DMS 273 (cell line): Measurements from ENCODE around the gene CHRNB4.

ENCODE experiments used
- DNase-seq: peaks from one replicate; lab custom pipeline; 2025; ENCODE audit not compliant: unreplicated experiment; lab: John Stamatoyannopoulos, UW

The CHRNB4 gene

GRCh38 chr15:78634210-78635145, 6.5 kb downstream of the CHRNB4 start:
- peak; percentile 13 for DNase-seq

GRCh38 chr15:78633348-78633747, 7.7 kb downstream of the CHRNB4 start:
- no peak for DNase-seq

GRCh38 chr15:78630886-78631633, 9.9 kb downstream of the CHRNB4 start:
- no peak for DNase-seq

- DNase-seq = no peak
Observed at GRCh38 chr15:78629716-78630065, 11.3 kb downstream of the CHRNB4 start.

- no peak for DNase-seq
Observed at GRCh38 chr15:78629031-78629715, 11.8 kb downstream of the CHRNB4 start.

GRCh38 chr15:78628227-78628626, 12.8 kb downstream of the CHRNB4 start:
- no peak for DNase-seq

GRCh38 chr15:78627348-78627747, 13.7 kb downstream of the CHRNB4 start:
- no peak for DNase-seq

- no peak for DNase-seq
Observed at GRCh38 chr15:78626381-78626995, 14.5 kb downstream of the CHRNB4 start.

DNA sequence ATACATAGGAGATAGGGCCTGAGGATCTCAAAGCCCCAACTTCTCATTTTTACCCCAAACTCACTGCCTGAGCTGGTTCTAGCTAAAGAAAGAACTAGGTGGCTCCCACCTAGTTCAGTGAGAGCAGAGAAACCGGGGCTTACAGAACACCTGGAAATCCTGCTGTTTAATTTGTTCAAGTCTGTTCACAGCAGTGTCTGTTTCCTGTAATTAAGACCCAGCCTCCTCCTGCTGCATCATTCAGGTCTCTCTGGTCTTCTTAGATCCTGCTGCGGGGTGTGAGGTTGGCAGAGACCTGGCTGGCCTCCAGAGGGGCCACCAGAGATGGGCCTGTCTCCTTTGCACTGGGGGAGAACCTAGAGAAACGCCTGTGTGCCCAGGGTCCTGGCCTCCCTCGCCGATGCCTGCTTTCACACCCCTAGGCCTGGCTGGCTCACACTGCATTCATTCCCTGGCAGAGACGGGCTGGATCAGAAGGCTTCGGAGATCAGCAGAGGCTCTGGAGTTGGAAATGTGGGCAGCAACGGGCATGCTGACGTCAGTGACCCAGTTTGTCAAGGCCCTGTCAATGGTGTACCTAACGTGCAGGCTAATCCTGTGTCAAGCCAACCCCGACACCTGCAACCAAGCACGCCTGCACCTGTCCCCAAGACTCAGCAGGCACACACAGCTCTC, 15.3 kb downstream of the CHRNB4 start:
- DNase-seq = no peak

DNA sequence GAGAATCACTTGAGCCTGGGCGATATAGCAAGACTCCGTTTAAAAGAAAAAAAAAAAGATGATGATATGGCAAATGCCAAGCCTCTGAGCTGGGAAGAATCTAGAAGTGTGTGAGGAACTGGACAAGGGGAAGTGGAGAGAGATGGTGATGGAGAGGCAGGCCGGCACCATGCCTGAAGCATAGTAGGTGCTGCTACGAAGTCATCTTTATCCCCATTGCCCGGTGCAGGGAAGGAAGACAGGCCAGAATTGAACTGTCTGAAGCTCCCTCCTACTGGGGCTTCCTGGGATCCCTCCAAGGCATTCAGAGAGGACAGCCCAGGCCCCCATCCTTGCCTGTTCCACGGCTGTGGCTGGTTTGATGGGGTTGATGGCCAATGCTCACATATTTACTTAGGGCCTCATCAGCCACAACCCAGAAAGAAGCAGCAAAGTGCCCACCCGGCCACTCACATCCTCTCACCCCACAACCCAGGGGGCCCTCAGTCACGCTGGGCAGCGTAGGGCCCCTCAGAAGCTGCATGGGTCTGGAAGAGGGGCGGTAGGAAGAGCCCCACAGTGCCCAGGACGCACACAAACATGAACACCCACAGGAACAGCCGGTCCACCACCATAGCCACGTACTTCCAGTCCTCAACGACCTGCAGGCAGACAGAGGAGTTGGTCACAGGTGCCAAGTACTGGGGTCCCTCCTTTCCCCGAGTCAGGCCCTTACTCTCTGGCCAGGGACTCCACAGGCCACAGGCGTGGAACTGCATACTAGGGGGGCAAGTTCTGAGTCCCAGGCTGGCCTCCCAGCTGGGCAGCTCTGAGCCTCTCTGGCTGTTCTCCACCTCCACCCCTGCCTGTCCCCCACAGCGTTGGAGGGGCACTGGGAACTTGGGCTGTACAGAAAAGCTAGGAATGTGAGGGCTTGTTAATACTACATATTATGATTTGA, 16.1 kb downstream of the CHRNB4 start:
- no peak for DNase-seq

GRCh38 chr15:78623786-78624497, 17.1 kb downstream of the CHRNB4 start:
- no peak for DNase-seq

DNA sequence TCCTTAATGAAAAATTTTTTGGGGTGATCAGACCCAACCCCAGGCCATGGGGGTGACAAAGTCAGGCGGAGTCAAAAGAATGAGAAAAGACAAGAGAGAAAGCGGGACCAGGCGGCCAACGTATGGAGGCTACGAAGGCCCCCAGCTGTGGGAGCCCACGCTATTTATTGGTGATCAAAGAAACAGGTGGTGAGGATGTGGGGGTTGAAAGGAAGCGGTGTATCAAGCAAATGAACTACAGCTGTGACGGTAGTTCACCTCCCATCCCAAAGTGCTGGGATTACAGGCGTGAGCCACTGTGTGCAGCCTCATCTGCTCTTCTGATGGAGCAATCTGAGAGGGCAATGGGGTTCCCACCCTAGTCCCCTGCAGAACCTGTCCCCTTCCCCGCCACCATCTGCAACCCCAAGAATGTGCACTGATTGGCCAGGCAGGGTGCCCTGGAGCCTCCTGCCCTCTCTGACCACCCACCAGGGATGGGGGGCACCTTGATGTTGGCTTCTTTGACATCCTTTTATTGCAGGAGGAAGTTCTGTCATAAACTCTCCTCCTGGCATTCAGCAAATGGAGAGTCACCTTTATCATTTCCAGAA, 19.1 kb downstream of the CHRNB4 start:
- no peak for DNase-seq

GRCh38 chr15:78620527-78621421, 20.2 kb downstream of the CHRNB4 start, which contains the start of gene CHRNA3:
TSS of gene CHRNA3 (minus strand) at chr15:78620996. CDS start at chr15:78620794, 202 bp downstream.
- DNase-seq = peak; percentile 48

GRCh38 chr15:78620021-78620526, 20.9 kb downstream of the CHRNB4 start:
- DNase-seq = peak; percentile 74

- DNase-seq = no peak
Observed at GRCh38 chr15:78619022-78619950, 21.7 kb downstream of the CHRNB4 start.

- DNase-seq = peak; percentile 89
Observed at GRCh38 chr15:78618490-78618934, 22.5 kb downstream of the CHRNB4 start.
